ENCODE measurements around the gene AVPR2. TPM values are rescaled to one million over a fixed set of nuclear protein-coding genes. Genes with fewer than 3 reads are reported as not detected.

AVPR2 gene
- total RNA-seq = 1 to 10 TPM in 3 of 4 donors, not detected in 1; 1.1 to 2.8 (median 2.6) TPM

- Histone ChIP-seq H3K27me3 (no peaks in the 10 kb centered on the region), H3K27ac (no peak within 1 kb of the TSS), H3K4me1 (no peaks in the 10 kb centered on the region), H3K36me3 (no peaks in the 10 kb centered on the region), H3K9me3 (no peaks in the 10 kb centered on the region), H3K4me3 (replicated peaks in 1 of 3) (no peak within 1 kb of the TSS)
- TF ChIP-seq POLR2A (IDR thresholded peaks at IDR 0.05) (no peak), CTCF (IDR thresholded peaks at IDR 0.05) (no peak)
- 46 to 65% methylated on average over 5 to 10 of the region's 26 CpGs for WGBS, 2 donors
- intact Hi-C loops (cut with DNase I) = no loop called here
- DNase-seq = no peak
Observed at GRCh38 chrX:153903991-153904957, at the start of gene AVPR2. Gene AVPR2 (plus strand): TSS chrX:153904673. CDS start chrX:153905146, 473 bp downstream.

GRCh38 chrX:153854702-153855101 lies 49.8 kb upstream of the AVPR2 start:
- no peaks in the 10 kb centered on the region for H3K9me3 ChIP-seq
- TF ChIP-seq POLR2A (IDR thresholded peaks at IDR 0.05) (no peak), CTCF (IDR thresholded peaks at IDR 0.05) (no peak)
- H3K4me3 ChIP-seq (replicated peaks in 1 of 3) = no peak overlapping the region
- H3K36me3 ChIP-seq = no peaks in the 10 kb centered on the region
- DNase-seq = no peak
- no peak overlapping the region for H3K27ac ChIP-seq
- no peaks in the 10 kb centered on the region for H3K27me3 ChIP-seq
- WGBS, 2 donors = 84 to 89% methylated on average over 4 to 8 of the region's 9 CpGs
- intact Hi-C loops (cut with DNase I) = no loop called here
- no peaks in the 10 kb centered on the region for H3K4me1 ChIP-seq

GRCh38 chrX:153857348-153857903 lies 47.0 kb upstream of the AVPR2 start:
- no peak for DNase-seq
- intact Hi-C loops (cut with DNase I) = no loop called here
- no peaks in the 10 kb centered on the region for H3K9me3 ChIP-seq
- no peak overlapping the region for H3K4me3 ChIP-seq (replicated peaks in 1 of 3)
- no peaks in the 10 kb centered on the region for H3K36me3 ChIP-seq
- H3K27me3 ChIP-seq = no peaks in the 10 kb centered on the region
- 81 to 87% methylated on average over 1 to 2 of the region's 2 CpGs for WGBS, 2 donors
- no peak for TF ChIP-seq POLR2A (IDR thresholded peaks at IDR 0.05)
- TF ChIP-seq CTCF (IDR thresholded peaks at IDR 0.05) = no peak
- no peak overlapping the region for H3K27ac ChIP-seq
- no peaks in the 10 kb centered on the region for H3K4me1 ChIP-seq

- H3K27me3 ChIP-seq = no peaks in the 10 kb centered on the region
- no peak overlapping the region for H3K27ac ChIP-seq
- no peak for TF ChIP-seq POLR2A (IDR thresholded peaks at IDR 0.05)
- TF ChIP-seq CTCF (IDR thresholded peaks at IDR 0.05) = no peak
- H3K4me1 ChIP-seq = no peaks in the 10 kb centered on the region
- no peak for DNase-seq
- WGBS, 2 donors = 70 to 90% methylated on average over 3 to 4 of the region's 10 CpGs
- no peaks in the 10 kb centered on the region for H3K36me3 ChIP-seq
- H3K9me3 ChIP-seq = no peaks in the 10 kb centered on the region
- H3K4me3 ChIP-seq (replicated peaks in 1 of 3) = no peak overlapping the region
- intact Hi-C loops (cut with DNase I) = no loop called here
Observed at GRCh38 chrX:153861151-153861550, 43.3 kb upstream of the AVPR2 start.
